ENCODE results near the gene ZNF43.
"Not testable (repeated sequence)": the region's sequence is repeated elsewhere in the genome, so short reads cannot be mapped to it uniquely, and the experiment has no call there.

Gene ZNF43

DNA sequence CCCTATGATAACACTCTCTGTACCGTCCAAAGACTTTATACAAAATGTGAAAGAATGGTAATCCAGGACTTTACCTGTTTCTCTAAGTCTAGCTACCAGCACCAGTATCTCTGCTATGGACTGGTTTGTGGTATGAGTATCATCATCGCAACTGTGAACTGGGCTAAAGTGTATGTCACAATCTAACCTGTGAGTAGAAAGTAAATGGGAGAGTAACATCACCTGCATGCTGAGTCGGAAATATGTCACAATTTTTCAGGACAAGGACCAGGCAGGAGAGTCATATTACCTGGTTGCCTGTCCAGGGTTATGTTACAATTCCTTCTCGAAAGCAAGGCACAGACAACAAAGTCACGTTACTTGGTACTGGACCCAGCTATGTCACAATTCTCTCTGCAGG is 5.1 kb upstream of the ZNF43 start:
- no peak for TF ChIP-seq POLR2A (IDR thresholded peaks at IDR 0.05; ENCODE audit: low read depth, low read length)
- no peak for DNase-seq (ENCODE audit: insufficient read length, low spot score)
- FAIRE-seq: no peak

DNA sequence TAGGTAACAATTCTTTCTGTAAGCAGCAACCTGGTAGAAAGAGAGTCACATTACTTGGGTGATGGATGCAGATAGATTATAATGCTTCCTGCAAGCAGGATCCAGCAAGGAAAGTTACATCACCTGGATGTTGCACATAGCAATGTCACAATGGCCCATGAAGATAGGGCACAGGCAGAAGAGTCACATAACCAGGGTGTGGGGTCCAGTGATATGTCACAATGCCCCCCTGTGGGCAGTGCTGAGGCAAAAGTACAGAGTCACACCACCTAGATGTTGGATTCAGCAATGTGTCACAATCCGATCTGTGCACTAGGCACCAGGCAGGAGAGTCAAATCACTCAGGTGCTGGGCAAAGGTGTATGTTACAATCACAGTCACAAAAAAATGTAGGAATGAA is 4.0 kb upstream of the ZNF43 start:
- DNase-seq (ENCODE audit: insufficient read length, low spot score): no peak
- no peak for FAIRE-seq
- TF ChIP-seq POLR2A (IDR thresholded peaks at IDR 0.05; ENCODE audit: low read depth, low read length): no peak

- TF ChIP-seq POLR2A (IDR thresholded peaks at IDR 0.05; ENCODE audit: low read depth, low read length): no peak
- FAIRE-seq: no peak
- no peak for DNase-seq (ENCODE audit: insufficient read length, low spot score)
Observed at GRCh38 chr19:21838646-21839045, 2.7 kb upstream of the ZNF43 start.

GRCh38 chr19:21835429-21835809 is 563 bp downstream of the ZNF43 start:
- DNase-seq (ENCODE audit: insufficient read length, low spot score): no peak
- TF ChIP-seq POLR2A (IDR thresholded peaks at IDR 0.05; ENCODE audit: low read depth, low read length): no peak
- no peak for FAIRE-seq

DNA sequence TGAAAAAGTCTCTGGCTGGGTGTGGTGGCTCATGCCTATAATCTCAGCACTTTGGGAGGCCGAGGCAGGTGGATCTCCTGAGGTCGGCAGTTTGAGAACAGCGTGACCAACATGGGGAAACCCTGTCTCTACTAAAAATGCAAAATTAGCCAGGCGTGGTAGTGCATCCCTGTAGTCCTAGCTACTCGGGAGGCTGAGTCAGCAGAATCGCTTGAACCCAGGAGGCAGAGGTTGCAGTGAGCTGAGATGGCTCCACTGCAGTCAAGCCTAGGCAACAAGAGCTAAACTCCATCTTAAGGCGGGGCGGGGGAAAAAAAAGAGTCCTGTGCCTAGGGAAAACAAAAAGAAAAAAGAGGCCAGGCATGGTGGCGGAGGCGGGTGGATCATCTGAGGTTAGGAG is 2.2 kb downstream of the ZNF43 start:
- FAIRE-seq: no peak

DNA sequence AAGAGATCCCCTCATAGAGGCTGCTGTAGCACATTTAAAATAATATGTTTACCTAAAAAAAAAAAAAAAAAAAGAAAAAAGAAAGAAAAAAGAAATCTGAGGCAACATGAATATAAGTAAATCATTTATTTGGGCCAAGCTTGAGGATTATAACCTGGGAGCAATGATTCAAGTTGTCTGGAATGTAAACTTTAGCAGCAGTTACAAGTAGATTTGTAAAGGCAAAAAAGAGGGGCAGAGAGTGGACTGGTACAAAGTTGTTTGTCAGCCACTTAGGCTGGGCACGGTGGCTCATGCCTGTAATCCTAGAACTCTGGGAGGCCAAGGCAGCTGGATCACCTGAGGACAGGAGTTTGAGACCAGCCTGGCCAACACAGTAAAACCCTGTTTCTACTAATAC is 11.3 kb downstream of the ZNF43 start:
- TF ChIP-seq POLR2A (IDR thresholded peaks at IDR 0.05; ENCODE audit: low read depth, low read length): no peak
- FAIRE-seq: no peak
- DNase-seq (ENCODE audit: insufficient read length, low spot score): no peak

More for the DNA sequence above, 2.2 kb downstream of the ZNF43 start:
- TF ChIP-seq POLR2A (IDR thresholded peaks at IDR 0.05; ENCODE audit: low read depth, low read length): no peak
- DNase-seq (ENCODE audit: insufficient read length, low spot score): no peak

GRCh38 chr19:21823224-21823623 is 12.8 kb downstream of the ZNF43 start:
- FAIRE-seq (no peak), DNase-seq (ENCODE audit: insufficient read length, low spot score) (no peak)
- no peak for TF ChIP-seq POLR2A (IDR thresholded peaks at IDR 0.05; ENCODE audit: low read depth, low read length)

GRCh38 chr19:21812448-21812847 is 23.5 kb downstream of the ZNF43 start:
- TF ChIP-seq POLR2A (IDR thresholded peaks at IDR 0.05; ENCODE audit: low read depth, low read length): no peak
- DNase-seq (ENCODE audit: insufficient read length, low spot score): no peak
- no peak for FAIRE-seq

GRCh38 chr19:21808400-21809000 is 27.5 kb downstream of the ZNF43 start:
- not testable (repeated sequence) for FAIRE-seq

DNA sequence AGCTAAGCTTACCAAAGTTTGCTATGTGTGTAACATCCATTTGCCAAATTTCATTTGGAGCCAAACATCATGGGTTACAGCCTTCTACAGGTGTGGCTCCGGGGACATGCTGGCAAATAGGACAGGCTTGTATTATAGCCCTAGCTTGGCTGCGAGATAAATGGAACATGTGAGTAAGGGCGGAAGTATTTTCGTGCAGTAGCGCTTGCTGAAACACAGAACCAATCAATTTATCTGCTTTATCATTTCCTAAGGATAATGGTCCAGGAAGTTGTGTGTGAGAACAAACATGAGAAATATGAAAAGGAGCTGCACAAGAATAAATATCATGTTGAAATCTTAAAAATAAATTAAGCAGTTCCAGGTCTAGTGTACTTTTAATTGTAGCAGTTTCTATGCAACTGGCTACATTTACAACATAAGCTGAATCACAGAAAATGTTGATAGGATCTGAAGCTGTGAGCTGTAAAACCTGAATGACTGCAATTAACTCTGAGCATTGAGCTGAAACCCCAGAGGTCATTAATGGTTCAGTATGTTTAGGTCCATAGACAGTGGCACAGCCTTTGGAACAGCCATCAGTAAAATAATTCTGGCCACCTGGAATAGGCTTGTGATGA is 46.4 kb downstream of the ZNF43 start:
- no peak for TF ChIP-seq POLR2A (IDR thresholded peaks at IDR 0.05; ENCODE audit: low read depth, low read length)
- DNase-seq (ENCODE audit: insufficient read length, low spot score) (no peak), FAIRE-seq (no peak)

More at GRCh38 chr19:21808400-21809000, 27.5 kb downstream of the ZNF43 start:
- DNase-seq (ENCODE audit: insufficient read length, low spot score): not testable (repeated sequence)

DNA sequence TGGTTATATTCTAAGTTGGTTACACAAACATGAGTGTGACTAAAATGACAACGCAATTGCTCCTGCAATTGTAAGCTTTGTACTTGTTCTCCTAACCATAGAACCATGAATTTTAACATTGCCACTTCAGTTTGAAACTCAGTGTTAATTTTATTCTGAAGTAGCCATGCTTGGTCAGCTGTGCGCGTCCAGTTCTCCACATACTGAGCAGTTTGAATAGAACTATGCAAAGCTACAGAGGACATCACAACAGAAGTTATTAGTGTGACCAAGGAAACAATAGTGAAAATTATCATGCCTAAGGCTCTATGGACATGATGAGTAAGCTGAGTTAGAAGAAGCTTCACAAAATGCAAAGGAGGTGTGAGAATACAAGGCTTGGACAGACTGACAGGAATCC is 49.0 kb downstream of the ZNF43 start:
- TF ChIP-seq POLR2A (IDR thresholded peaks at IDR 0.05; ENCODE audit: low read depth, low read length): no peak
- no peak for FAIRE-seq
- no peak for DNase-seq (ENCODE audit: insufficient read length, low spot score)

GRCh38 chr19:21775792-21776191 is 60.2 kb downstream of the ZNF43 start:
- FAIRE-seq; DNase-seq (ENCODE audit: insufficient read length, low spot score): not testable (repeated sequence)

DNA sequence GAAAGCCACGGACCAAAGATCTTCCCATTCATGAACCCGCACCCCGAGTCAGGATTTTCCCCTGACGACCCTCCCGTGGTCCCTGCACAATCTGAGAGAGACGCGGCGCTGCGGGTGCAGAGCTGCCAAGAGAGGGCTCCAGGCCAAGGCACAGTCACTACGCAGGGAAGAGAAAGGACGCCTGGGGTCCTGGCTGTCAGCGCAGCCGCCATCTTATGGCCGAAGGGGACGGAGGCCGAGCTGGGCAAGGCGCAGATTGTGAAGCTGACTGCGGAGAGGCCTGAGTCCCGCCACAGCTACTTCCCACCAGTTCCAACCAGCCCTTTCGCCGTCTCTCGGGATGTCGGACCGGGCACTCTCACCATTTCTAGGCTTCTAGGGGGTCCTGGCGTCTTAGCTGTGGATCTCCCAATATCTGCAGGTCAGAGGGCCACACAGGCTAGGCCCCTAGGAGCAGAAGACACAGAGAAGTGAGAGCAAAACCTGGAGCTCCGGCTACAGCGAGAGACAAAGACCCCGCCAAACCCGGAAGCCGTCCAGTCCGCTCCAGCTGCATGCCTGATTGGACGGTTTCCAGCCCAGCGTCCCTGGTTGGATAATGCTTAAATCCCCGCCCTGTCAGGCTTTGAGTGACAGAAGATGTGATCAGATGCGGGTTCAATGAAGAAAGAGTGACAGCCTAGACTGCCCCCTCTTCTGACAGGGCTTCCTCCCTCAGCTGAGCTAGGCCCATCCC is 68.7 kb downstream of the ZNF43 start, which contains the start of gene ZNF100:
ZNF100 (minus strand) TSS at position 515 of the 736 bp plus-strand sequence; CDS start at position 365, 150 bp downstream.
- DNase-seq (ENCODE audit: insufficient read length, low spot score) (peak; percentile 38), FAIRE-seq (peak; percentile 91)
- TF ChIP-seq POLR2A (IDR thresholded peaks at IDR 0.05; ENCODE audit: low read depth, low read length): peak; percentile 25; the same call in 1 of the 2 replicates

GRCh38 chr19:21766705-21767064 is 69.3 kb downstream of the ZNF43 start:
- FAIRE-seq; DNase-seq (ENCODE audit: insufficient read length, low spot score): not testable (repeated sequence)

DNA sequence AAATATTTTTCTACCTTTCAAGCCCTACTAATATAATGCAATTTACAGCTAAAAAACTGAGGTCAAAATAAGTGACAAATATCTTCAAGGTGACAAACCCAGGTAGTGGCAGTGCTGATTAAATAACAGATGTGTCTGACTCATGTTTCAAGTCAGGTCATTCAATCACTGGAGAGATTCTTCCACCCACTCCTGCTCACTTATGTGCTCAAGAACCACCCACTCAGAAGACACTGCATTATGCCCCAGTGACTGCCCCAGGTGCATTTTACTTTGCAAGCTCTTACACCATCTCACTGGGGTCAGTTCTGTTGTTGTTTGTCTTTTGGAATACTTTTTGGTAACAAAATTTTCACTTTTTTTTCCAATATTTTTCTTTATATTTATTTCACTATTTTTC is 70.8 kb downstream of the ZNF43 start:
- FAIRE-seq: no peak
- DNase-seq (ENCODE audit: insufficient read length, low spot score): no peak
- no peak for TF ChIP-seq POLR2A (IDR thresholded peaks at IDR 0.05; ENCODE audit: low read depth, low read length)

DNA sequence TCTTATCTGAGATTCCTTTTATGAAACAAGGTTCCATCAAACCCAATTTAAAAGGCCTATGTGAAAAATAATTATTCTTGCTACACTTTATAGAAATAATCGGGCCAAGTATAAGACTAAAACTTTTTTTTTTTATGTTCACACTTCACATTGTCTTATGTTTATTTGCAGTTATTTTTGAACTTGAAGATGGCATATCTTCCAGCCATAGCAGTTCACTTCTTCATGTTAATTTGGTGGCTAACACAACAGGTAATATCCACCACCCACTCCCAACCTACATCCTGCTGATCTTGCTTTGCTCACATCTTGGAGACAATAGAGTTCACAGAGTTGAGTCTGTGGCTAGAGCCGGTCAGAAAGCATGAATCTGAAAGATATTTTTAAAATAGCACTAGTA is 74.4 kb downstream of the ZNF43 start:
- DNase-seq (ENCODE audit: insufficient read length, low spot score); FAIRE-seq: not testable (repeated sequence)

Data from H54 (cell line).